CMK (cell line): ENCODE measurements around the gene GARIN3.
"Not testable (repeated sequence)": the region's sequence is repeated elsewhere in the genome, so short reads cannot be mapped to it uniquely, and the experiment has no call there.

Source experiments
- DNase-seq: peaks from one replicate; pipeline ENCODE4 v3.0.0-alpha.2; 2010; ENCODE audit warnings: low read depth

Gene GARIN3

GRCh38 chr5:157166214-157167213 is at the start of gene GARIN3:
Gene GARIN3 (minus strand): TSS chr5:157166264. CDS start chr5:157166168, 96 bp downstream.
- no peak for DNase-seq

GRCh38 chr5:157215514-157216167 is 49.6 kb upstream of the GARIN3 start:
- no peak for DNase-seq

- no peak for DNase-seq
Observed at GRCh38 chr5:157214861-157215513, 48.9 kb upstream of the GARIN3 start.

- no peak for DNase-seq
Observed at GRCh38 chr5:157214415-157214814, 48.4 kb upstream of the GARIN3 start.

- DNase-seq = no peak
Observed at GRCh38 chr5:157213527-157214243, 47.6 kb upstream of the GARIN3 start.

GRCh38 chr5:157212307-157212706 is 46.2 kb upstream of the GARIN3 start:
- DNase-seq = no peak

- DNase-seq = not testable (repeated sequence)
Observed at GRCh38 chr5:157210652-157211051, 44.6 kb upstream of the GARIN3 start.

GRCh38 chr5:157205708-157206107 is 39.6 kb upstream of the GARIN3 start:
- no peak for DNase-seq

GRCh38 chr5:157204765-157205164 is 38.7 kb upstream of the GARIN3 start:
- DNase-seq = no peak

GRCh38 chr5:157203417-157203816 is 37.4 kb upstream of the GARIN3 start:
- DNase-seq = no peak

- no peak for DNase-seq
Observed at GRCh38 chr5:157201857-157202256, 35.8 kb upstream of the GARIN3 start.

GRCh38 chr5:157198277-157198986 is 32.4 kb upstream of the GARIN3 start:
- DNase-seq = no peak

GRCh38 chr5:157197086-157197485 is 31.0 kb upstream of the GARIN3 start:
- DNase-seq = no peak

- no peak for DNase-seq
Observed at GRCh38 chr5:157196045-157196444, 30.0 kb upstream of the GARIN3 start.

GRCh38 chr5:157193699-157194424 is 27.8 kb upstream of the GARIN3 start:
- no peak for DNase-seq

GRCh38 chr5:157189223-157189622 is 23.2 kb upstream of the GARIN3 start:
- DNase-seq = no peak

- DNase-seq = no peak
Observed at GRCh38 chr5:157188270-157188669, 22.2 kb upstream of the GARIN3 start.

- no peak for DNase-seq
Observed at GRCh38 chr5:157187046-157187754, 21.1 kb upstream of the GARIN3 start.

GRCh38 chr5:157186309-157187045 is 20.4 kb upstream of the GARIN3 start:
- no peak for DNase-seq
